VCaP (cell line): ENCODE measurements around the gene CEP72.

Experiments
- H3K27ac ChIP-seq: fragments of 450-650 bp; 2 replicates; pipeline ENCODE4 v1.5.1; 2017
- TF ChIP-seq, protein P1 (sequence below): fragments of 450-650 bp; conservative IDR thresholded peaks from 2 replicates; pipeline ENCODE4 v1.5.1; 2017; ENCODE audit warnings: mild to moderate bottlenecking, moderate library complexity

Gene CEP72

DNA sequence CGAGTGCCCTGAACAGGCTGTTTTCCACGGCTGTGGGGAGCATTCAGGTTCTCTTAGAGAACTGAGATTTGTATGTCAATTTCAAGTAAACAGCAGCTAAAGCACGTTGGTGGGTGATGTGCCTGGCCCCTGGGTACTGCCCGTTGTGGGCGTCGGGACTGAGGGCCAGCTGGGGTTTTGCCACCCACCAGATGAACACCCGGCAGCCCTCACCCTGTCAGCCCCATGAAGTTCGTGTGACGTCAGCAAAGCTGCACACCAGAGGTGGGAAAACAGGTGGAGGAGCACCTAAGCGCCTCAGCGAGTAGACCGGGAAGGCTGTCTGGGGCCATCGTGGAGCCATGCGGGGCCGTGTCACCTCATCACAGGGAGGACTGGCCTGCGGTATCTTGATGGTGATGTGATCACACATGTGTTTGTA is 9.2 kb downstream of the CEP72 start:
- no peak overlapping the region for H3K27ac ChIP-seq
- TF ChIP-seq, protein P1, sequence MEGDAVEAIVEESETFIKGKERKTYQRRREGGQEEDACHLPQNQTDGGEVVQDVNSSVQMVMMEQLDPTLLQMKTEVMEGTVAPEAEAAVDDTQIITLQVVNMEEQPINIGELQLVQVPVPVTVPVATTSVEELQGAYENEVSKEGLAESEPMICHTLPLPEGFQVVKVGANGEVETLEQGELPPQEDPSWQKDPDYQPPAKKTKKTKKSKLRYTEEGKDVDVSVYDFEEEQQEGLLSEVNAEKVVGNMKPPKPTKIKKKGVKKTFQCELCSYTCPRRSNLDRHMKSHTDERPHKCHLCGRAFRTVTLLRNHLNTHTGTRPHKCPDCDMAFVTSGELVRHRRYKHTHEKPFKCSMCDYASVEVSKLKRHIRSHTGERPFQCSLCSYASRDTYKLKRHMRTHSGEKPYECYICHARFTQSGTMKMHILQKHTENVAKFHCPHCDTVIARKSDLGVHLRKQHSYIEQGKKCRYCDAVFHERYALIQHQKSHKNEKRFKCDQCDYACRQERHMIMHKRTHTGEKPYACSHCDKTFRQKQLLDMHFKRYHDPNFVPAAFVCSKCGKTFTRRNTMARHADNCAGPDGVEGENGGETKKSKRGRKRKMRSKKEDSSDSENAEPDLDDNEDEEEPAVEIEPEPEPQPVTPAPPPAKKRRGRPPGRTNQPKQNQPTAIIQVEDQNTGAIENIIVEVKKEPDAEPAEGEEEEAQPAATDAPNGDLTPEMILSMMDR, result no peak

DNA sequence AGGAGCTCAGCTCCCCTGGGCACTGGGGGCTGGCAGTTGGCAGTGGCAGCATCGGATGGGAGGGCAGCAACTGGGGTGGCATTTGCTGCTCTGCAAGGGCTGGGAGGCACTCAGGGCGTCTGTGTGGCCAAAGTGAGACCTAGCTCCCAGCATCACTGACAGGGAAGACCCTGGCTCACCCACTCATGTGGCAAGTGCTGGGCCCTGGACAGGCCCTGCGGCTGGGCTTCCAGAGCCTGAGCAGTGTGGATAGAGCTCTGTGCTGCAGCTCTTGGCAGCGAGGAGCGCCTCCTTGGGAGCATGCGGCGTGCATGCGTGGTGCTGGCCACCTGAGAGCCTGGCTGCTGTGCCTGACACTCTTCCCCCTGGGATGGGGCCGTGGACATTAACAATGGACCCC is 10.2 kb downstream of the CEP72 start:
- TF ChIP-seq, protein P1, result no peak
- H3K27ac ChIP-seq, result no peak overlapping the region

DNA sequence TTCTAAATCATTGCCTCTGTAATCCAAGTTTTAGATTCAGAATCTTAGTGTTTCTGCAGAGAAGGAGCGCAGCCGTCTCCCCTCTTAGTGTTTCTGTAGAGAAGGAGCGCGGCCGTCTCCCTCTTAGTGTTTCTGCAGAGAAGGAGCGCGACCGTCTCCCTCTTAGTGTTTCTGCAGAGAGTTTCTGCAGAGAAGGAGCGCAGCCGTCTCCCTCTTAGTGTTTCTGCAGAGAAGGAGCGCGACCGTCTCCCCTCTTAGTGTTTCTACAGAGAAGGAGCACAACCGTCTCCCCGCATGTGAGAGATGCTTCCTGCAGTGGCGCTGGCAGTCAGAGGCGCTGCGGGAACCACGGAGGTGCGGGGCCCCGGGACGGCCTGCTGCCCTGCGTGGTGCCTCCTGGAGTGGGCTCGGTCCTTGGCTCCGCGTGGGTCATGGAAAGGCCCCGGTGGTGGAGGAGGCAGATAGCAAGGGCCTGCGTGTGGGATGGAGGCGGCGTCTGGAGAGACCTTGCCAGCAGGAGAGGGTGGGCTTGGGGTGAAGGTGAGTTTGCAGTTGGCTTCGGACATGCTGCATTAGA is 10.9 kb downstream of the CEP72 start:
- H3K27ac ChIP-seq, result no peak overlapping the region
- TF ChIP-seq, protein P1, result no peak

DNA sequence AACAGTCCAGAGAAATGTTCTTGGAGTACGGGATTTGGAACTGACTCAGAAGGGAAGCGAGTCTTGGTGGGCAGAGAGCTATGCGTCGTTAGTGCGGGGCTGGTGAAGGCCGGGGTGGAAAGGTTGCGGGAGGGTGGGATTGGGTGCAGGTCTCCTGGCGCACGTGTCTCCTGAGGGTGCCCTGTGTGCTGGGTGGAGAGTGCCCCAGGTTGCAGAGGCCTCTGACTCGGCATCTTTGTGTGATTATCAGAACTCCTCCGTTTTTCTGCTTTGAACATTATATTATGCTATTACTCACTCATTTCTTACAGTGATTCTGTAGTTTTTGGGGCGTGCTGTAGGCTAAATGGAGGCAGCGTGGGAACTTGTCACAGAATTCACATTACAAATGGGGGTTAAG is 11.4 kb downstream of the CEP72 start:
- no peak overlapping the region for H3K27ac ChIP-seq
- TF ChIP-seq, protein P1, result no peak

DNA sequence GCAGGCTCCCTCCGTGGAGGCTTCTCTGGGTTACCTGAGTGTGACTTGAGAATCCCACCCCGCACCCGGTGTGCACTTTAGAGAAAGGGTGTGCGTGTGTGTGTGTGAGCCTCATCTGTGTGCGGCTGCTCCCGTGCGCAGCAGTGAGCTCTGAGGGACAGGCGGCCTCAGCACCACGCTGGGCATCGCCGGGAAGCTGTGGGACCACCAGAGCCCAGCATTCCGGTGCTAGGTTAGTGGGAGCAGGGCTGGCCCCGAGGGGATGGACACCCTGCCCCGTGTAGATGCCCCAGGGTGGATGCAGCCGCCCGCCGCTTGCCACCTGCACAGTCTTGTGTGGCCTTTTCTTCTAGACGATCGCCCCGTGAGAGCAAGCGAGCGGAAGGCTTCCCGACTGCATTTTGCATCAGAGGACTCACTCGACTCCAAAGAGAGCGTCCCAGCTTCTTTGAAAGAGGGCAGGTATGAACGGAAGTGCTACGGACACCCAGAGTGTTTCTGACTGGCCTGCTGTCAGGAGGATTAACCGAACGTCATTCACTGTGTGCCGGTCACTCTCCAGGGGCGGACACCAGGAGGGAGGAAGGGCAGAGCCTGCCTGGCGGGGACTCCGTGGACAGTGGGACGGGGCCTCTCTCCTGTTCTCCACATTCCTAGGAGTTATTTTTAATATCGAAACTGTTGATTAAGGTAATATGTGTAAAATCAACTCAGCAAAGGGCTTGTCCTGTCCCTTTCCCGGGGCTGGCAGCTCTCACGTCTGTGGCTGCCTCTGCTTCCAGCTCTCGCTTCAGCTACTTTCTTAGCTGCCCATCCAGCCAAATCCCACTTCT is 12.2 kb downstream of the CEP72 start:
- no peak overlapping the region for H3K27ac ChIP-seq
- TF ChIP-seq, protein P1, result no peak

DNA sequence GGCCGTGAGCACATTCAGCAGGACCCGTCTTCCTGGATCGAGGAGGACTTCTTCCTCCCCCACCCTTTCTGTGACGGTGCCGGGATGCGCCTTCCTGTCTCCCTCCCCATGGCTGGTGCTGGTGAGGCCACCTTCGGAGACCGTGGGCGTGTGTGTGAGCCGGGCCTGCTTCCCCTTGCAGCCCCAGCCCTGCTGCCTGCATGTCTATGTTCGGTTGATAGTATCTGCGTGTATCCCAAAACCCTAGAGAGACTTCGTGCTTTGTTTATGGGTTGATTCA is 12.8 kb downstream of the CEP72 start:
- H3K27ac ChIP-seq, result no peak overlapping the region
- TF ChIP-seq, protein P1, result no peak

DNA sequence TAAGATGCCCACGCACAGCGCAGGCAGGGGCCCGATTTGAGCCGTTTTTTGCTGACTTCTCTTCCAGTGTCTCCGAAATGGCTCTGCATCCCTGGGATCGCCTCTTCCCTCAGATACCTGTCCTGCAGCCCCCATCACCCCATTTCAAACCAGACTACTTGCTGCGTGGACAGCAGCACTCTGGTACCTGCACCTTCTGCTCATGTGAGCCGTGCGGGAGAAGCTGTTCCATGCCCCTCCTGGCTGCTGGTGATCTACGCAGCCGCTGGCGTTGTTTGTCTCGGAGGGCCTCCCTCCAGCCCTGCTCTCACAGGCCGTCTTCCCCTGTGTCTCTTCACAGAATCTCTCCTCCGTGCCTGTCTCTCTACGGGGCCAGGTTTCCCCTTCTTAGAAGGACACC is 13.4 kb downstream of the CEP72 start:
- TF ChIP-seq, protein P1, result no peak
- no peak overlapping the region for H3K27ac ChIP-seq
